Endothelial cell of umbilical vein (primary cell): ENCODE measurements around the gene ANKEF1. TPM values are rescaled to one million over a fixed set of nuclear protein-coding genes. Genes with fewer than 3 reads are reported as not detected.

Source experiments
- BruUV-seq: library from RNA; stranded (reverse); fragments of 400-500 nt; replicated peaks from 2 replicates; lab custom pipeline; 2021; lab: Mats Ljungman, UMichigan
- CTCF ChIA-PET: fragments of 300-600, 350-600 bp; sonication (Branson Sonifier 250); formaldehyde crosslinking; loops from one replicate; lab custom pipeline; 2021; ENCODE audit warnings: antibody characterized with exemption, inconsistent platforms; lab: Charles Lee
- POLR2A ChIA-PET: fragments of 300-600, 350-600 bp; sonication (Branson Sonifier 250); formaldehyde crosslinking; loops from one replicate; lab custom pipeline; 2021; ENCODE audit warnings: antibody characterized with exemption, inconsistent platforms; lab: Charles Lee
- DNase-seq: peaks from one replicate; pipeline ENCODE4 v3.0.0-alpha.2; 2011; ENCODE audit warnings: low read depth, low spot score
- FAIRE-seq: peaks from 2 replicates; lab custom pipeline; 2011; peaks lifted over from hg19 to GRCh38; lab: Jason Lieb, UNC
- H2AFZ ChIP-seq: 2 replicates; pipeline ENCODE4 v1.6.0; 2012; ENCODE audit warnings: low read depth, low read length, control low read depth, inconsistent platforms
- H3K27ac ChIP-seq: 2 replicates; pipeline ENCODE4 v1.5.1; 2011; ENCODE audit warnings: low read depth, mild to moderate bottlenecking, control low read depth, low read length, moderate library complexity; ENCODE audit not compliant: insufficient read depth
- H3K27me3 ChIP-seq, 2 experiments: 2 replicates each; pipeline versions ENCODE4 v1.6.0 to v1.6.1; 2011; ENCODE audit warnings: low read length in 2 of 2, mixed read lengths in 1 of 2; ENCODE audit not compliant: control insufficient read depth in 2 of 2, insufficient read depth in 2 of 2
- H3K36me3 ChIP-seq, 2 experiments: 2 replicates in 1 of 2; 3 replicates in 1 of 2; pipeline ENCODE4 v1.5.1; 2011; ENCODE audit warnings: low read length in 2 of 2, mild to moderate bottlenecking in 1 of 2, moderate library complexity in 1 of 2; ENCODE audit not compliant: control insufficient read depth in 2 of 2, insufficient read depth in 2 of 2; ENCODE audit errors: extremely low read depth in 1 of 2
- H3K4me1 ChIP-seq: 3 replicates; pipeline ENCODE4 v1.5.1; 2011; ENCODE audit warnings: mild to moderate bottlenecking, low read length; ENCODE audit not compliant: control insufficient read depth, insufficient read depth; ENCODE audit errors: extremely low read depth
- H3K4me2 ChIP-seq: 2 replicates; pipeline ENCODE4 v1.6.1; 2011; ENCODE audit warnings: low read length, control low read depth, mixed read lengths; ENCODE audit not compliant: insufficient read depth
- H3K4me3 ChIP-seq, 3 experiments: fragments of 200-600 bp in 1 of 3; sonication (generic), shearing (Covaris generic) in 1 of 3; replicated peaks in 1 of 3; 2 replicates each; pipeline ENCODE4 v1.5.1; 2011 to 2016; ENCODE audit warnings: control low read depth in 3 of 3, low read length in 3 of 3, mild to moderate bottlenecking in 2 of 3, inconsistent platforms in 1 of 3, low read depth in 1 of 3, moderate library complexity in 1 of 3; ENCODE audit not compliant: insufficient read depth in 1 of 3
- H3K79me2 ChIP-seq: 2 replicates; pipeline ENCODE4 v1.6.0; 2012; ENCODE audit warnings: low read length, inconsistent platforms; ENCODE audit not compliant: control insufficient read depth, insufficient read depth
- H3K9ac ChIP-seq: replicated peaks from 2 replicates; pipeline ENCODE3; 2011; ENCODE audit warnings: low read length, control low read depth; ENCODE audit not compliant: insufficient read depth; ENCODE audit errors: extremely low read depth
- H3K9me1 ChIP-seq: replicated peaks from 3 replicates; pipeline ENCODE4 v1.6.0; 2011; ENCODE audit warnings: mild to moderate bottlenecking, low read length; ENCODE audit not compliant: control insufficient read depth, insufficient read depth; ENCODE audit errors: extremely low read depth
- H3K9me3 ChIP-seq: replicated peaks from 2 replicates; pipeline ENCODE4 v1.5.1; 2012; ENCODE audit warnings: low read length, inconsistent platforms; ENCODE audit not compliant: control insufficient read depth, insufficient read depth
- H4K20me1 ChIP-seq: replicated peaks from 2 replicates; pipeline ENCODE3; 2011; ENCODE audit warnings: mild to moderate bottlenecking, low read length; ENCODE audit not compliant: control insufficient read depth, insufficient read depth; ENCODE audit errors: extremely low read depth
- EZH2 ChIP-seq: IDR thresholded peaks from 2 replicates; pipeline ENCODE4 v1.6.1; 2012; ENCODE audit warnings: borderline replicate concordance, low read depth, mild to moderate bottlenecking, moderate library complexity, low read length, inconsistent platforms; ENCODE audit not compliant: severe bottlenecking
- FOS ChIP-seq: IDR thresholded peaks from 2 replicates; pipeline ENCODE4 v1.6.1; 2011; ENCODE audit warnings: mild to moderate bottlenecking, low read length, moderate library complexity, borderline replicate concordance; ENCODE audit not compliant: insufficient read depth
- GATA2 ChIP-seq: IDR thresholded peaks from 2 replicates; pipeline ENCODE4 v1.7.0; 2011; ENCODE audit warnings: low read depth, mild to moderate bottlenecking, moderate library complexity, mixed read lengths, low read length; ENCODE audit not compliant: insufficient read length, insufficient read depth
- JUN ChIP-seq: IDR thresholded peaks from 2 replicates; pipeline ENCODE4 v1.6.1; 2011; ENCODE audit warnings: borderline replicate concordance, low read depth; ENCODE audit not compliant: insufficient read length, insufficient read depth
- MYC ChIP-seq: IDR thresholded peaks from one replicate; pipeline ENCODE4 v1.6.1; 2011; ENCODE audit warnings: mild to moderate bottlenecking, low read depth, low read length
- POLR2A ChIP-seq: IDR thresholded peaks from 2 replicates; pipeline ENCODE4 v1.6.1; 2012; ENCODE audit warnings: low read depth, mild to moderate bottlenecking, control low read depth, low read length
- POLR2AphosphoS5 ChIP-seq: IDR thresholded peaks from 2 replicates; pipeline ENCODE4 v1.6.1; 2012; ENCODE audit warnings: low read depth, mild to moderate bottlenecking, control low read depth, low read length, moderate library complexity; ENCODE audit not compliant: insufficient read depth
- dilution Hi-C: fragments of 300-500 bp; cut with MboI; formaldehyde crosslinking; loops from one replicate; pipeline ENCODE4 v1.15.0; 2019; ENCODE audit warnings: low sequenced_read_pairs; ENCODE audit not compliant: extremely low pct_ligation_motif_present
- intact Hi-C: fragments of 100-400 bp; cut with micrococcal nuclease; formaldehyde crosslinking; loops from one replicate; pipeline ENCODE4 v1.10.0; 2022
- polyA plus RNA-seq, 4 experiments: library from polyadenylated mRNA; depleted of rRNA in 3 of 4; stranded (reverse) in 3 of 4; unstranded in 1 of 4; fragments of >200 nt; gene quantifications; 2 replicates each; pipeline versions ENCODE4 v1.2.1 to v1.2.3, GENCODE V29; 2011 to 2012; ENCODE audit warnings: missing spikeins in 1 of 4
- total RNA-seq: library from RNA; stranded (reverse); gene quantifications from 2 replicates; pipeline ENCODE4 v1.2.3, GENCODE V29; 2021
- TF ChIP-seq, protein P1 (sequence below), 2 donors: IDR thresholded peaks; 1 replicate in 1 of 2; 2 replicates in 1 of 2; pipeline ENCODE4 v1.5.1; 2011; ENCODE audit warnings: low read length in 2 of 2, mild to moderate bottlenecking in 2 of 2, moderate library complexity in 2 of 2, control low read depth in 1 of 2, inconsistent platforms in 1 of 2, low read depth in 1 of 2; ENCODE audit not compliant: insufficient read depth in 1 of 2; ENCODE audit errors: extremely low read depth in 1 of 2
- TF ChIP-seq, protein P2 (sequence below): IDR thresholded peaks from 2 replicates; pipeline ENCODE4 v1.6.1; 2011; ENCODE audit not compliant: insufficient read depth, insufficient read length

ANKEF1 gene
- total and polyA plus RNA-seq, 2 donors (not counting 3 experiments of a cell fraction or from before 2014, with no cell fraction given), result 0.58 to 2.4 TPM

DNA sequence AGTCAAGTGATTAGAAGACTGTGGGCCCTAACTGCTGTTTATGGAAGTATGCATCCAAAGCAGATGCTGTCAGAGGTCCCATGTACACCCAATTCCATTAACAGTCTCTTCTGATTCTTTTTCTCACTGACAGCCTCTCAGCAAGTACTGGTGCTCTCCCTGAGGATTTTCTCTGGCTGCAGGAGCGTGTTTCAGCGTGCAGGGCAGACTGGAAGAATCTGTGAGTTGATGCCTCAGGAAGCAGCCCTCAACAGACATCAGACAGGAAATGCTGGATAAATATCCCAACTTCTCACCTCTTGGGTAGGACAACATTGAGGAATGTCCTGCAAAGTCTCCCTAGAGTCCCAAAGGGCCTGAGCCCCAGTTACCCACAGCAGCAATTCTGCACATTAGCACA is 40.8 kb downstream of the ANKEF1 start:
- Histone ChIP-seq H3K4me3 (no peak overlapping the region), H3K9ac (no peak overlapping the region), H3K27ac (peak overlapping the region; percentile 81), H2AFZ (no peak overlapping the region), H3K9me1 (no peaks in the 10 kb centered on the region), H4K20me1 (no peaks in the 10 kb centered on the region), H3K4me1 (peaks cover 43% of the 10 kb centered on the region), H3K36me3 (no peaks in the 10 kb centered on the region), H3K4me2 (peak overlapping the region; percentile 45), H3K79me2 (no peaks in the 10 kb centered on the region), H3K9me3 (no peaks in the 10 kb centered on the region), H3K27me3 (no peaks in the 10 kb centered on the region)
- no TSS peak for BruUV-seq
- POLR2A ChIA-PET, result interaction anchor here (1.4 kb wide), 1 partner anchor 359 kb away, joined by 4 read pairs; the partner anchor contains the start of genes MKKS and SLX4IP
- dilution Hi-C loops (no loop called here), intact Hi-C loops (loop anchor here (1.0 to 5.0 kb wide), 11 partner anchors 25 to 1977 kb away; partner anchors contain the start of genes JAG1 and MKKS)
- FAIRE-seq, result peak; percentile 54
- CTCF ChIA-PET, result interaction anchor here (1.3 to 4.8 kb wide), 7 partner anchors 15 to 278 kb away, joined by 3 to 72 read pairs (median 6); partner anchors contain the start of gene ANKEF1
- TF ChIP-seq EZH2 (no peak), POLR2AphosphoS5 (no peak), FOS (no peak), POLR2A (no peak), JUN (no peak), GATA2 (no peak), MYC (no peak)
- TF ChIP-seq, protein P1, sequence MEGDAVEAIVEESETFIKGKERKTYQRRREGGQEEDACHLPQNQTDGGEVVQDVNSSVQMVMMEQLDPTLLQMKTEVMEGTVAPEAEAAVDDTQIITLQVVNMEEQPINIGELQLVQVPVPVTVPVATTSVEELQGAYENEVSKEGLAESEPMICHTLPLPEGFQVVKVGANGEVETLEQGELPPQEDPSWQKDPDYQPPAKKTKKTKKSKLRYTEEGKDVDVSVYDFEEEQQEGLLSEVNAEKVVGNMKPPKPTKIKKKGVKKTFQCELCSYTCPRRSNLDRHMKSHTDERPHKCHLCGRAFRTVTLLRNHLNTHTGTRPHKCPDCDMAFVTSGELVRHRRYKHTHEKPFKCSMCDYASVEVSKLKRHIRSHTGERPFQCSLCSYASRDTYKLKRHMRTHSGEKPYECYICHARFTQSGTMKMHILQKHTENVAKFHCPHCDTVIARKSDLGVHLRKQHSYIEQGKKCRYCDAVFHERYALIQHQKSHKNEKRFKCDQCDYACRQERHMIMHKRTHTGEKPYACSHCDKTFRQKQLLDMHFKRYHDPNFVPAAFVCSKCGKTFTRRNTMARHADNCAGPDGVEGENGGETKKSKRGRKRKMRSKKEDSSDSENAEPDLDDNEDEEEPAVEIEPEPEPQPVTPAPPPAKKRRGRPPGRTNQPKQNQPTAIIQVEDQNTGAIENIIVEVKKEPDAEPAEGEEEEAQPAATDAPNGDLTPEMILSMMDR (IDR thresholded peaks at IDR 0.05; ENCODE audit: extremely low read depth in 1 of 2, insufficient read depth in 1 of 2, low read depth in 1 of 2, low read length in 2 of 2), result no peak
- TF ChIP-seq, protein P2, sequence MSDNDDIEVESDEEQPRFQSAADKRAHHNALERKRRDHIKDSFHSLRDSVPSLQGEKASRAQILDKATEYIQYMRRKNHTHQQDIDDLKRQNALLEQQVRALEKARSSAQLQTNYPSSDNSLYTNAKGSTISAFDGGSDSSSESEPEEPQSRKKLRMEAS, result no peak
- DNase-seq, result peak; percentile 21
